HG03060 (cell line): ENCODE data around the gene WDR38.
"Not testable (repeated sequence)": the region's sequence is repeated elsewhere in the genome, so short reads cannot be mapped to it uniquely, and the experiment has no call there.

Source experiments
- ATAC-seq: cut with Tn5 transposase; IDR thresholded peaks from one replicate; pipeline ENCODE4 v1.9.1; 2021; ENCODE audit warnings: low read depth, moderate number of reproducible peaks; ENCODE audit not compliant: unreplicated experiment

WDR38 gene

GRCh38 chr9:124831642-124832364, 21.5 kb upstream of the WDR38 start:
- ATAC-seq = no peak

- no peak for ATAC-seq
Observed at GRCh38 chr9:124834591-124834990, 18.7 kb upstream of the WDR38 start.

- no peak for ATAC-seq
Observed at GRCh38 chr9:124835026-124835557, 18.2 kb upstream of the WDR38 start.

GRCh38 chr9:124838132-124838531, 15.1 kb upstream of the WDR38 start:
- ATAC-seq = not testable (repeated sequence)

- not testable (repeated sequence) for ATAC-seq
Observed at GRCh38 chr9:124838567-124839275, 14.5 kb upstream of the WDR38 start.

GRCh38 chr9:124839612-124840299, 13.5 kb upstream of the WDR38 start:
- no peak for ATAC-seq

GRCh38 chr9:124840300-124840833, 12.9 kb upstream of the WDR38 start:
- ATAC-seq = no peak

- ATAC-seq = no peak
Observed at GRCh38 chr9:124841075-124841821, 12.0 kb upstream of the WDR38 start.

GRCh38 chr9:124843456-124844034, 9.7 kb upstream of the WDR38 start:
- no peak for ATAC-seq

GRCh38 chr9:124844291-124844690, 9.0 kb upstream of the WDR38 start:
- ATAC-seq = no peak

- ATAC-seq = not testable (repeated sequence)
Observed at GRCh38 chr9:124846467-124846866, 6.8 kb upstream of the WDR38 start.

- ATAC-seq = no peak
Observed at GRCh38 chr9:124846969-124847368, 6.3 kb upstream of the WDR38 start.

GRCh38 chr9:124849801-124850200, 3.5 kb upstream of the WDR38 start:
- no peak for ATAC-seq

GRCh38 chr9:124852121-124852828, 985 bp upstream of the WDR38 start:
- no peak for ATAC-seq

- no peak for ATAC-seq
Observed at GRCh38 chr9:124853605-124854143, 414 bp downstream of the WDR38 start.

- no peak for ATAC-seq
Observed at GRCh38 chr9:124854161-124854560, 901 bp downstream of the WDR38 start.

GRCh38 chr9:124854822-124855221, 1.6 kb downstream of the WDR38 start:
- ATAC-seq = no peak

GRCh38 chr9:124855566-124855943, 2.3 kb downstream of the WDR38 start:
- ATAC-seq = no peak
